A549 (cell line): ENCODE data around the gene OBSL1. TPM values are rescaled to one million over a fixed set of nuclear protein-coding genes. Genes with fewer than 3 reads are reported as not detected.
A peak's percentile ranks its signal among the peaks of the same experiment; 100 is the strongest.

Experiments
- ATAC-seq, 2 experiments: fragments of 200-7000 bp in 1 of 2; fragments of >200 bp in 1 of 2; cut with Nextera tagmentation in 1 of 2; cut with Tn5 transposase in 1 of 2; 3 replicates each; pipeline versions ENCODE4 v1.8.0 to v1.9.1; 2018 to 2020; ENCODE audit warnings: mild to moderate bottlenecking in 1 of 2, moderate library complexity in 1 of 2
- CTCF ChIA-PET: fragments of 300-600 bp; sonication (Branson Sonifier 250); formaldehyde crosslinking; extraction: SDS; loops from one replicate; lab custom pipeline; 2021; ENCODE audit warnings: antibody characterized with exemption, inconsistent platforms; lab: Yijun Ruan, JAX
- POLR2A ChIA-PET: fragments of 350-600 bp; formaldehyde crosslinking; extraction: SDS; loops from one replicate; lab custom pipeline; 2021; ENCODE audit warnings: antibody characterized with exemption, inconsistent platforms; lab: Yijun Ruan, JAX
- DNase-seq, 2 experiments: peaks; one replicate each; pipeline versions ENCODE4 v3.0.0 to v3.0.0-alpha.2; 2011 to 2016; ENCODE audit warnings: low read depth in 1 of 2, low spot score in 1 of 2
- FAIRE-seq: peaks from 2 replicates; lab custom pipeline; 2011; peaks lifted over from hg19 to GRCh38; lab: Jason Lieb, UNC
- H3K27ac ChIP-seq, 2 experiments: fragments of >200 bp; sonication (Bioruptor Twin); formaldehyde crosslinking; 3 replicates each; pipeline ENCODE4 v1.5.1; 2016 to 2017
- H3K4me1 ChIP-seq: fragments of >200 bp; sonication (Bioruptor Twin); formaldehyde crosslinking; 3 replicates; pipeline ENCODE4 v1.6.1; 2016
- H3K4me2 ChIP-seq: fragments of >200 bp; sonication (Bioruptor Twin); formaldehyde crosslinking; 3 replicates; pipeline ENCODE4 v1.6.1; 2016
- H3K4me3 ChIP-seq: fragments of >200 bp; sonication (Bioruptor Twin); formaldehyde crosslinking; 3 replicates; pipeline ENCODE4 v1.5.1; 2016
- H3K9me3 ChIP-seq: fragments of >200 bp; sonication (Bioruptor Twin); formaldehyde crosslinking; 3 replicates; pipeline ENCODE4 v1.6.1; 2016
- BHLHE40 ChIP-seq: IDR thresholded peaks from 2 replicates; pipeline ENCODE4 v1.6.1; 2012; ENCODE audit warnings: low read depth, low read length, inconsistent platforms
- CHD4 ChIP-seq: fragments of 200-600 bp; sonication (generic); IDR thresholded peaks from 2 replicates; pipeline ENCODE4 v1.6.1; 2016; ENCODE audit warnings: antibody characterized with exemption, mild to moderate bottlenecking, borderline replicate concordance
- EHMT2 ChIP-seq: fragments of 200-600 bp; sonication (generic); IDR thresholded peaks from 2 replicates; pipeline ENCODE4 v1.6.1; 2016; ENCODE audit warnings: antibody characterized with exemption, low read depth, mild to moderate bottlenecking, moderate library complexity
- ESRRA ChIP-seq: fragments of 150-350 bp; IDR thresholded peaks from 2 replicates; pipeline ENCODE4 v1.6.1; 2014; ENCODE audit warnings: mild to moderate bottlenecking, low read length, borderline replicate concordance
- FOSB ChIP-seq: fragments of 250-450 bp; sonication (Bioruptor Pico); IDR thresholded peaks from 2 replicates; pipeline ENCODE4 v1.5.0; 2020; ENCODE audit warnings: mild to moderate bottlenecking, moderate library complexity
- HDAC2 ChIP-seq: fragments of 200-600 bp; sonication (generic); IDR thresholded peaks from 2 replicates; pipeline ENCODE4 v1.6.1; 2016
- HOXB5 ChIP-seq: fragments of 250-450 bp; sonication (Bioruptor Pico); IDR thresholded peaks from 2 replicates; pipeline ENCODE4 v1.5.0; 2020; ENCODE audit warnings: mild to moderate bottlenecking, moderate library complexity
- KDM1A ChIP-seq: fragments of 200-600 bp; sonication (generic); IDR thresholded peaks from 2 replicates; pipeline ENCODE4 v1.6.1; 2016; ENCODE audit warnings: low read depth, mild to moderate bottlenecking
- PHF8 ChIP-seq: fragments of 200-600 bp; sonication (generic); IDR thresholded peaks from 2 replicates; pipeline ENCODE4 v1.6.1; 2016; ENCODE audit warnings: low read depth, mild to moderate bottlenecking, antibody characterized with exemption, moderate library complexity, borderline replicate concordance
- RFX5 ChIP-seq: fragments of 450-650 bp; IDR thresholded peaks from 2 replicates; pipeline ENCODE4 v1.7.1; 2014; ENCODE audit warnings: antibody characterized with exemption, mild to moderate bottlenecking, moderate library complexity
- RNF2 ChIP-seq: fragments of 200-600 bp; sonication (generic); IDR thresholded peaks from 2 replicates; pipeline ENCODE4 v1.6.1; 2016; ENCODE audit warnings: low read depth, mild to moderate bottlenecking, antibody characterized with exemption, moderate library complexity, borderline replicate concordance
- SMC3 ChIP-seq: fragments of >200 bp; sonication (Bioruptor Twin); formaldehyde crosslinking; IDR thresholded peaks from 3 replicates; pipeline ENCODE4 v1.6.1; 2018; ENCODE audit warnings: inconsistent platforms
- SREBF2 ChIP-seq: fragments of 450-650 bp; IDR thresholded peaks from 2 replicates; pipeline ENCODE4 v1.6.1; 2014; ENCODE audit warnings: mild to moderate bottlenecking, moderate library complexity
- TFCP2L1 ChIP-seq: fragments of 250-450 bp; sonication (Bioruptor Pico); IDR thresholded peaks from 2 replicates; pipeline ENCODE4 v1.5.0; 2021; ENCODE audit warnings: mild to moderate bottlenecking
- ZC3H11A ChIP-seq: fragments of 450-650 bp; IDR thresholded peaks from 2 replicates; pipeline ENCODE4 v1.6.1; 2014; ENCODE audit warnings: antibody characterized with exemption, mild to moderate bottlenecking
- ZSCAN20 ChIP-seq: fragments of 250-450 bp; sonication (Bioruptor Pico); IDR thresholded peaks from 2 replicates; pipeline ENCODE4 v1.8.0; 2022; ENCODE audit warnings: mild to moderate bottlenecking, moderate library complexity
- WGBS: methylation state at CpG from one replicate; pipeline ENCODE4 v1.1.6; 2017; ENCODE audit errors: missing lambda C conversion rate; 5-methylcytosine and 5-hydroxymethylcytosine counted together
- polyA plus RNA-seq, 4 experiments: library from polyadenylated mRNA; depleted of rRNA in 3 of 4; stranded (reverse); fragments of >200 nt; fragmentation: RNase III in 1 of 4; extraction: RNeasy Plus Mini Kit Qiagen cat#74134 plus additional on column Dnase treatment in 1 of 4; gene quantifications; 2 replicates in 3 of 4; 3 replicates in 1 of 4; pipeline ENCODE4 v1.2.3, GENCODE V29; 2011 to 2017
- TF ChIP-seq, protein P1 (sequence below): fragments of 200-600 bp; sonication (generic); IDR thresholded peaks from 2 replicates; pipeline ENCODE4 v1.6.1; 2016; ENCODE audit warnings: antibody characterized with exemption, mild to moderate bottlenecking, moderate library complexity
- TF ChIP-seq, protein P2 (sequence below): IDR thresholded peaks from 2 replicates; pipeline ENCODE4 v1.6.1; 2012
- TF ChIP-seq, protein P3 (sequence below): fragments of 150-350 bp; IDR thresholded peaks from 2 replicates; pipeline ENCODE4 v1.6.1; 2014; ENCODE audit warnings: low read depth, mild to moderate bottlenecking, low read length
- TF ChIP-seq, protein P4 (sequence below): fragments of >200 bp; sonication (Bioruptor Twin); formaldehyde crosslinking; IDR thresholded peaks from 2 replicates; pipeline ENCODE4 v1.6.1; 2016
- TF ChIP-seq, protein P5 (sequence below): fragments of 250-450 bp; sonication (Bioruptor Pico); IDR thresholded peaks from 2 replicates; pipeline ENCODE4 v1.5.0; 2021; ENCODE audit warnings: mild to moderate bottlenecking, moderate library complexity, borderline replicate concordance
- TF ChIP-seq, protein P6 (sequence below): fragments of >200 bp; sonication (Bioruptor Twin); formaldehyde crosslinking; IDR thresholded peaks from 3 replicates; pipeline ENCODE4 v1.5.1; 2016
- TF ChIP-seq, protein P7 (sequence below): IDR thresholded peaks from 2 replicates; pipeline ENCODE4 v1.6.1; 2012; ENCODE audit warnings: low read depth, borderline replicate concordance
- TF ChIP-seq, protein P8 (sequence below): fragments of >200 bp; sonication (Bioruptor Twin); formaldehyde crosslinking; IDR thresholded peaks from 3 replicates; pipeline ENCODE4 v1.6.1; 2016

The OBSL1 gene
- polyA plus RNA-seq, 2 of the 4 experiments (the other 2 are of a cell fraction), result 14.4 to 31.8 TPM

DNA sequence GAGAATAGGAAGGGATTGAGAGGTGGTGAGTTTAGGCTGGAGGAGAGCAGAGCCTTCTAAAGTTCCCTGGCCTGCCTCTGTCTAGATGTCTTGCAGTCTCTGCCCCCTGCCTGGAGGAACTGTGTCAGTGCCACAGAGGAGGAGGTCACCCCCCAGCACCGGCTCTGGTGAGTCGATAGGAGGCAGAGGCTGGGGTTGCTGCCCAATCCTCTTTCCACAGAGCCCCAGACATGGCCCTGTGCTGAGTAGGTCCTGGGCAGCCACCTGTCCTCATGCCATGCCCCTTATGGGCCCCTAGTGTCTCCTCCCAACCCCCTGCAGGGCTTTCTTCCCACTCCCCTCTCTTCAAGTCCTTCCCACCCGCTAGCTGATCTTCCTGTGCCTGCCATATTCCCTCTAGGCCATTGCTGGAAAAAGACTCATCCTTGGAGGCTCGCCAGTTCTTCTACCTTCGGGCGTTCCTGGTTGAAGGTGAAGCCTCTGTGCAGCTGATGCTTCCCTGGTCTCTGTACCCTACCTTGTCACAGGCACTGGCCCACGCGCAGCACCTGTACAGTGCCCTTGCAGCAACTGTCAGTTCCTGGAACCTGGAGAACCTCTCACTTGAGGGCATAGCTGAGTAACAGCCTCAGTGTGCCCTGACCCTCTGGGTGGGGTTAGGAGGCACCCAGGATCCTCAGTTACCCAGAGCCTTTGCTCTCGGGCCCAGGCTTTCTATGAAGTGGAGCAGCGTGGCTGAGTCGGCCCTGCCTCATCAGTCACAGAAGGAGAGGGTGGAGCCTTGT, 42.9 kb upstream of the OBSL1 start:
- no peaks in the 10 kb centered on the region for H3K4me1 ChIP-seq
- FAIRE-seq (no peak), DNase-seq (no peak), ATAC-seq (no peak)
- H3K4me2 ChIP-seq, result no peak overlapping the region
- POLR2A ChIA-PET, result no interaction called here
- no peaks in the 10 kb centered on the region for H3K9me3 ChIP-seq
- TF ChIP-seq SMC3 (no peak), BHLHE40 (no peak), TFCP2L1 (no peak), HOXB5 (CRISPR knock-in tag) (no peak), SREBF2 (no peak)
- TF ChIP-seq, protein P1, sequence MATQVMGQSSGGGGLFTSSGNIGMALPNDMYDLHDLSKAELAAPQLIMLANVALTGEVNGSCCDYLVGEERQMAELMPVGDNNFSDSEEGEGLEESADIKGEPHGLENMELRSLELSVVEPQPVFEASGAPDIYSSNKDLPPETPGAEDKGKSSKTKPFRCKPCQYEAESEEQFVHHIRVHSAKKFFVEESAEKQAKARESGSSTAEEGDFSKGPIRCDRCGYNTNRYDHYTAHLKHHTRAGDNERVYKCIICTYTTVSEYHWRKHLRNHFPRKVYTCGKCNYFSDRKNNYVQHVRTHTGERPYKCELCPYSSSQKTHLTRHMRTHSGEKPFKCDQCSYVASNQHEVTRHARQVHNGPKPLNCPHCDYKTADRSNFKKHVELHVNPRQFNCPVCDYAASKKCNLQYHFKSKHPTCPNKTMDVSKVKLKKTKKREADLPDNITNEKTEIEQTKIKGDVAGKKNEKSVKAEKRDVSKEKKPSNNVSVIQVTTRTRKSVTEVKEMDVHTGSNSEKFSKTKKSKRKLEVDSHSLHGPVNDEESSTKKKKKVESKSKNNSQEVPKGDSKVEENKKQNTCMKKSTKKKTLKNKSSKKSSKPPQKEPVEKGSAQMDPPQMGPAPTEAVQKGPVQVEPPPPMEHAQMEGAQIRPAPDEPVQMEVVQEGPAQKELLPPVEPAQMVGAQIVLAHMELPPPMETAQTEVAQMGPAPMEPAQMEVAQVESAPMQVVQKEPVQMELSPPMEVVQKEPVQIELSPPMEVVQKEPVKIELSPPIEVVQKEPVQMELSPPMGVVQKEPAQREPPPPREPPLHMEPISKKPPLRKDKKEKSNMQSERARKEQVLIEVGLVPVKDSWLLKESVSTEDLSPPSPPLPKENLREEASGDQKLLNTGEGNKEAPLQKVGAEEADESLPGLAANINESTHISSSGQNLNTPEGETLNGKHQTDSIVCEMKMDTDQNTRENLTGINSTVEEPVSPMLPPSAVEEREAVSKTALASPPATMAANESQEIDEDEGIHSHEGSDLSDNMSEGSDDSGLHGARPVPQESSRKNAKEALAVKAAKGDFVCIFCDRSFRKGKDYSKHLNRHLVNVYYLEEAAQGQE, result no peak
- TF ChIP-seq, protein P2, sequence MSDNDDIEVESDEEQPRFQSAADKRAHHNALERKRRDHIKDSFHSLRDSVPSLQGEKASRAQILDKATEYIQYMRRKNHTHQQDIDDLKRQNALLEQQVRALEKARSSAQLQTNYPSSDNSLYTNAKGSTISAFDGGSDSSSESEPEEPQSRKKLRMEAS, result no peak
- TF ChIP-seq, protein P3, sequence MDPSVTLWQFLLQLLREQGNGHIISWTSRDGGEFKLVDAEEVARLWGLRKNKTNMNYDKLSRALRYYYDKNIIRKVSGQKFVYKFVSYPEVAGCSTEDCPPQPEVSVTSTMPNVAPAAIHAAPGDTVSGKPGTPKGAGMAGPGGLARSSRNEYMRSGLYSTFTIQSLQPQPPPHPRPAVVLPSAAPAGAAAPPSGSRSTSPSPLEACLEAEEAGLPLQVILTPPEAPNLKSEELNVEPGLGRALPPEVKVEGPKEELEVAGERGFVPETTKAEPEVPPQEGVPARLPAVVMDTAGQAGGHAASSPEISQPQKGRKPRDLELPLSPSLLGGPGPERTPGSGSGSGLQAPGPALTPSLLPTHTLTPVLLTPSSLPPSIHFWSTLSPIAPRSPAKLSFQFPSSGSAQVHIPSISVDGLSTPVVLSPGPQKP, result no peak
- 91% methylated on average over 9 of the region's 11 CpGs for WGBS
- CTCF ChIA-PET, result interaction anchor here (1.2 to 2.6 kb wide), 4 partner anchors 12 to 73 kb away, joined by 3 to 8 read pairs (median 4); no protein-coding TSS in a partner anchor
- no peak overlapping the region for H3K4me3 ChIP-seq
- no peak overlapping the region for H3K27ac ChIP-seq

DNA sequence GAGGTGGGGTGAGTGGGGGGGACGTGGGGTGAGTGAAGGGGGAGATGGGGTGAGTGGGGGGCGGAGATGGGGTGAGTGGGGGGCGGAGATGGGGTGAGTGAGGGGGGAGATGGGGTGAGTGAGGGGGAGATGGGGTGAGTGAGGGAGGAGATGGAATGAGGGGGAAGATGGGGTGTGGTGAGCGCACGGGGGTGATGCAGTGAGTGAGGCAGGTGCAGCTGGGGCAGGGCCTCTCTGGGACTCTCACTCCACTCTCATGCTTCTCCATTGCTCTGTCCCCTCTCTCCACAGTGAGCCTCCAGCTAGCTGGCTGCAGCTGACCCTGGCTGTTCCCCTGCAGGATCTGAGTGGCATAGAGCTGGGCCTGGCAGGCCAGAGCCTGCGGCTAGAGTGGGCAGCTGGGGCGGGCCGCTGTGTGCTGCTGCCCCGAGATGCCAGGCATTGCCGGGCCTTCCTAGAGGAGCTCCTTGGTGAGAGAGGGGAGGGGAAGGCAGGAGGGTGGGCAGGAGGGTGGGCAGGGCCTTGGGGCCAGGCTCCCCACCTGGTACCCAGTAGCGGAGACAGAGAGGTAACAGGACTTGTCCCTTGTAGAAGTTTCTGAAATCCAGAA, 42.2 kb upstream of the OBSL1 start:
- no peak for TF ChIP-seq CHD4
- TF ChIP-seq, protein P4, sequence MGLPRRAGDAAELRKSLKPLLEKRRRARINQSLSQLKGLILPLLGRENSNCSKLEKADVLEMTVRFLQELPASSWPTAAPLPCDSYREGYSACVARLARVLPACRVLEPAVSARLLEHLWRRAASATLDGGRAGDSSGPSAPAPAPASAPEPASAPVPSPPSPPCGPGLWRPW, result no peak
- TF ChIP-seq ZC3H11A, result no peak
- no peak for TF ChIP-seq PHF8
- TF ChIP-seq, protein P5, sequence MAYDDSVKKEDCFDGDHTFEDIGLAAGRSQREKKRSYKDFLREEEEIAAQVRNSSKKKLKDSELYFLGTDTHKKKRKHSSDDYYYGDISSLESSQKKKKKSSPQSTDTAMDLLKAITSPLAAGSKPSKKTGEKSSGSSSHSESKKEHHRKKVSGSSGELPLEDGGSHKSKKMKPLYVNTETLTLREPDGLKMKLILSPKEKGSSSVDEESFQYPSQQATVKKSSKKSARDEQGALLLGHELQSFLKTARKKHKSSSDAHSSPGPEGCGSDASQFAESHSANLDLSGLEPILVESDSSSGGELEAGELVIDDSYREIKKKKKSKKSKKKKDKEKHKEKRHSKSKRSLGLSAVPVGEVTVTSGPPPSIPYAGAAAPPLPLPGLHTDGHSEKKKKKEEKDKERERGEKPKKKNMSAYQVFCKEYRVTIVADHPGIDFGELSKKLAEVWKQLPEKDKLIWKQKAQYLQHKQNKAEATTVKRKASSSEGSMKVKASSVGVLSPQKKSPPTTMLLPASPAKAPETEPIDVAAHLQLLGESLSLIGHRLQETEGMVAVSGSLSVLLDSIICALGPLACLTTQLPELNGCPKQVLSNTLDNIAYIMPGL (CRISPR knock-in tag), result no peak
- TF ChIP-seq RFX5, result no peak
- TF ChIP-seq, protein P6, sequence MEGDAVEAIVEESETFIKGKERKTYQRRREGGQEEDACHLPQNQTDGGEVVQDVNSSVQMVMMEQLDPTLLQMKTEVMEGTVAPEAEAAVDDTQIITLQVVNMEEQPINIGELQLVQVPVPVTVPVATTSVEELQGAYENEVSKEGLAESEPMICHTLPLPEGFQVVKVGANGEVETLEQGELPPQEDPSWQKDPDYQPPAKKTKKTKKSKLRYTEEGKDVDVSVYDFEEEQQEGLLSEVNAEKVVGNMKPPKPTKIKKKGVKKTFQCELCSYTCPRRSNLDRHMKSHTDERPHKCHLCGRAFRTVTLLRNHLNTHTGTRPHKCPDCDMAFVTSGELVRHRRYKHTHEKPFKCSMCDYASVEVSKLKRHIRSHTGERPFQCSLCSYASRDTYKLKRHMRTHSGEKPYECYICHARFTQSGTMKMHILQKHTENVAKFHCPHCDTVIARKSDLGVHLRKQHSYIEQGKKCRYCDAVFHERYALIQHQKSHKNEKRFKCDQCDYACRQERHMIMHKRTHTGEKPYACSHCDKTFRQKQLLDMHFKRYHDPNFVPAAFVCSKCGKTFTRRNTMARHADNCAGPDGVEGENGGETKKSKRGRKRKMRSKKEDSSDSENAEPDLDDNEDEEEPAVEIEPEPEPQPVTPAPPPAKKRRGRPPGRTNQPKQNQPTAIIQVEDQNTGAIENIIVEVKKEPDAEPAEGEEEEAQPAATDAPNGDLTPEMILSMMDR, result no peak
- TF ChIP-seq HDAC2, result no peak
- TF ChIP-seq EHMT2, result no peak
- TF ChIP-seq ESRRA, result no peak
- TF ChIP-seq KDM1A, result no peak
- no peak for TF ChIP-seq ZSCAN20
- TF ChIP-seq RNF2, result no peak
- no peak for TF ChIP-seq FOSB (CRISPR knock-in tag)
- TF ChIP-seq, protein P7, sequence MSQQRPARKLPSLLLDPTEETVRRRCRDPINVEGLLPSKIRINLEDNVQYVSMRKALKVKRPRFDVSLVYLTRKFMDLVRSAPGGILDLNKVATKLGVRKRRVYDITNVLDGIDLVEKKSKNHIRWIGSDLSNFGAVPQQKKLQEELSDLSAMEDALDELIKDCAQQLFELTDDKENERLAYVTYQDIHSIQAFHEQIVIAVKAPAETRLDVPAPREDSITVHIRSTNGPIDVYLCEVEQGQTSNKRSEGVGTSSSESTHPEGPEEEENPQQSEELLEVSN, result no peak
- TF ChIP-seq, protein P8, sequence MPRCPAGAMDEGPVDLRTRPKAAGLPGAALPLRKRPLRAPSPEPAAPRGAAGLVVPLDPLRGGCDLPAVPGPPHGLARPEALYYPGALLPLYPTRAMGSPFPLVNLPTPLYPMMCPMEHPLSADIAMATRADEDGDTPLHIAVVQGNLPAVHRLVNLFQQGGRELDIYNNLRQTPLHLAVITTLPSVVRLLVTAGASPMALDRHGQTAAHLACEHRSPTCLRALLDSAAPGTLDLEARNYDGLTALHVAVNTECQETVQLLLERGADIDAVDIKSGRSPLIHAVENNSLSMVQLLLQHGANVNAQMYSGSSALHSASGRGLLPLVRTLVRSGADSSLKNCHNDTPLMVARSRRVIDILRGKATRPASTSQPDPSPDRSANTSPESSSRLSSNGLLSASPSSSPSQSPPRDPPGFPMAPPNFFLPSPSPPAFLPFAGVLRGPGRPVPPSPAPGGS, result no peak
- no peak for FAIRE-seq
- no peak overlapping the region for H3K4me3 ChIP-seq
- POLR2A ChIA-PET, result no interaction called here
- 97% methylated on average over 5 of the region's 11 CpGs for WGBS
- peak in 1 of 2 experiments; percentile 12; a peak in 1 of 6 replicates for ATAC-seq
- no peak for DNase-seq
- no peak overlapping the region for H3K4me2 ChIP-seq
- no peak overlapping the region for H3K27ac ChIP-seq
- CTCF ChIA-PET, result interaction anchor here (1.4 to 2.6 kb wide), 2 partner anchors 29 to 72 kb away, joined by 4 to 8 read pairs; no protein-coding TSS in a partner anchor
- H3K4me1 ChIP-seq, result no peaks in the 10 kb centered on the region
- no peaks in the 10 kb centered on the region for H3K9me3 ChIP-seq
